K562 (cell line): ENCODE data around the gene CENPV. TPM values are rescaled to one million over a fixed set of nuclear protein-coding genes. Genes with fewer than 3 reads are reported as not detected.

ENCODE experiments used
- BHLHE40 ChIP-seq: IDR thresholded peaks from 2 replicates; pipeline ENCODE4 v1.6.1; 2011; ENCODE audit warnings: low read length, improper control_type of control experiment
- CBX8 ChIP-seq: fragments of 200-600 bp; sonication (generic); IDR thresholded peaks from 2 replicates; pipeline ENCODE4 v1.6.1; 2012; ENCODE audit warnings: borderline replicate concordance, mixed run types, low read depth, mild to moderate bottlenecking, moderate library complexity, mixed read lengths, low read length, control low read depth, inconsistent platforms; ENCODE audit not compliant: poor library complexity, severe bottlenecking; ENCODE audit errors: extremely low read depth
- CHD1 ChIP-seq: fragments of 200-600 bp; sonication (generic); IDR thresholded peaks from one replicate; pipeline ENCODE4 v1.6.1; 2012; ENCODE audit warnings: mild to moderate bottlenecking, moderate library complexity, low read length, inconsistent platforms
- CREBBP ChIP-seq: IDR thresholded peaks from one replicate; pipeline ENCODE4 v1.6.1; 2012; ENCODE audit warnings: low read depth, mild to moderate bottlenecking, control low read depth, inconsistent platforms, low read length
- GATA2 ChIP-seq: sonication (generic); formaldehyde crosslinking; IDR thresholded peaks from 2 replicates; pipeline ENCODE4 v1.4.0; 2020; ENCODE audit warnings: mild to moderate bottlenecking, missing genetic modification reagents
- GTF2E2 ChIP-seq: fragments of 200-800 bp; sonication (Bioruptor generic); IDR thresholded peaks from 2 replicates; pipeline ENCODE4 v1.6.1; 2016; ENCODE audit warnings: missing genetic modification characterization, missing compliant biosample characterization
- HDAC2 ChIP-seq: fragments of 450-650 bp; IDR thresholded peaks from 2 replicates; pipeline ENCODE4 v1.6.1; 2016; ENCODE audit warnings: mild to moderate bottlenecking
- KAT7 ChIP-seq: sonication (generic); formaldehyde crosslinking; IDR thresholded peaks from 2 replicates; pipeline ENCODE4 v1.8.0; 2022; ENCODE audit warnings: missing genetic modification reagents, mild to moderate bottlenecking, borderline replicate concordance
- KLF6 ChIP-seq: fragments of 250-450 bp; sonication (Bioruptor Pico); IDR thresholded peaks from 2 replicates; pipeline ENCODE4 v1.4.0; 2020; ENCODE audit warnings: mild to moderate bottlenecking, moderate library complexity, borderline replicate concordance
- POLR2A ChIP-seq: fragments of 450-650 bp; conservative IDR thresholded peaks from 2 replicates; pipeline ENCODE4 v1.6.1; 2016
- RBM39 ChIP-seq: fragments of 200-400 bp; formaldehyde crosslinking; optimal IDR thresholded peaks from 2 replicates; pipeline ENCODE3; 2018; ENCODE audit warnings: low read depth, low read length
- TCF7 ChIP-seq: sonication (generic); IDR thresholded peaks from 2 replicates; pipeline ENCODE4 v1.6.1; 2016; ENCODE audit warnings: antibody characterized with exemption, borderline replicate concordance
- TGIF2 ChIP-seq: sonication (generic); formaldehyde crosslinking; IDR thresholded peaks from 2 replicates; pipeline ENCODE4 v1.8.1; 2022; ENCODE audit warnings: mild to moderate bottlenecking, missing genetic modification reagents, moderate library complexity
- ZBTB11 ChIP-seq, 3 experiments: fragments of 200-800 bp in 1 of 3; fragments of 250-450 bp in 1 of 3; fragments of 450-650 bp in 1 of 3; sonication (Bioruptor Pico) in 1 of 3; sonication (Bioruptor generic) in 1 of 3; formaldehyde crosslinking in 1 of 3; IDR thresholded peaks; 2 replicates each; pipeline versions ENCODE4 v1.6.1 to v1.8.0; 2016 to 2022; ENCODE audit warnings: mild to moderate bottlenecking in 2 of 3, missing genetic modification characterization in 2 of 3, missing compliant biosample characterization in 1 of 3, moderate library complexity in 1 of 3
- ZFP30 ChIP-seq: fragments of 250-450 bp; sonication (Bioruptor Pico); IDR thresholded peaks from 2 replicates; pipeline ENCODE4 v1.8.0; 2022; ENCODE audit warnings: moderate library complexity, mild to moderate bottlenecking, inconsistent platforms, borderline replicate concordance
- ZNF134 ChIP-seq: fragments of 250-450 bp; sonication (Bioruptor Pico); conservative IDR thresholded peaks from 2 replicates; pipeline ENCODE4 v1.4.0; 2020
- ZNF551 ChIP-seq: fragments of 250-450 bp; sonication (Bioruptor Pico); IDR thresholded peaks from 2 replicates; pipeline ENCODE4 v1.5.0; 2021; ENCODE audit warnings: mild to moderate bottlenecking, moderate library complexity
- ZNF695 ChIP-seq: fragments of 450-650 bp; formaldehyde crosslinking; IDR thresholded peaks from 2 replicates; pipeline ENCODE4 v1.4.0; 2020; ENCODE audit warnings: mild to moderate bottlenecking, moderate library complexity
- ZNF696 ChIP-seq: fragments of 250-450 bp; sonication (Bioruptor Pico); conservative IDR thresholded peaks from 2 replicates; pipeline ENCODE4 v1.4.0; 2020; ENCODE audit warnings: mild to moderate bottlenecking, moderate library complexity
- polyA plus RNA-seq, 8 experiments: library from polyadenylated mRNA; depleted of rRNA in 4 of 8; stranded (reverse) in 5 of 8; unstranded in 3 of 8; fragments of >200 nt; fragmentation: Nextera tagmentation in 2 of 8; fragmentation: Illumina TruSeq in 1 of 8; extraction: Ambion mirVana in 2 of 8; extraction: Trizol in 1 of 8; gene quantifications; 2 replicates each; pipeline versions ENCODE4 v1.2.1 to v1.2.3, GENCODE V29; 2011 to 2014; ENCODE audit warnings: inconsistent platforms in 1 of 8, missing spikeins in 1 of 8
- total RNA-seq, 7 experiments: library from RNA; depleted of rRNA in 6 of 7; stranded (reverse); fragments of >200 nt in 6 of 7; fragmentation: Illumina TruSeq in 2 of 7; extraction: Trizol in 2 of 7; gene quantifications; 2 replicates each; pipeline versions ENCODE4 v1.2.1 to v1.2.3, GENCODE V29; 2011 to 2021; ENCODE audit warnings: low replicate concordance in 1 of 7

CENPV gene
- total and polyA plus RNA-seq, 9 of the 15 experiments (the other 6 are each of a cell fraction or from before 2014, with no cell fraction given) = 17.8 to 131 (median 89.3) TPM

GRCh38 chr17:16398270-16399267 lies 45.3 kb upstream of the CENPV start (continued):
- TF ChIP-seq KAT7 (no peak), HDAC2 (no peak), KLF6 (CRISPR knock-in tag) (no peak), ZNF551 (CRISPR knock-in tag) (no peak), ZNF696 (CRISPR knock-in tag) (no peak), BHLHE40 (no peak), GATA2 (CRISPR knock-in tag) (peak; percentile 72), ZNF134 (no peak), CREBBP (no peak), CBX8 (no peak), ZBTB11 (CRISPR knock-in tag; IDR thresholded peaks at IDR 0.05) (no peak), ZNF695 (CRISPR knock-in tag) (no peak), TCF7 (no peak), CHD1 (no peak), ZFP30 (CRISPR knock-in tag) (no peak), POLR2A (no peak), RBM39 (no peak), GTF2E2 (tag) (no peak), TGIF2 (CRISPR knock-in tag) (no peak)
